ENCODE measurements around the gene KIF5C.

The KIF5C gene

DNA sequence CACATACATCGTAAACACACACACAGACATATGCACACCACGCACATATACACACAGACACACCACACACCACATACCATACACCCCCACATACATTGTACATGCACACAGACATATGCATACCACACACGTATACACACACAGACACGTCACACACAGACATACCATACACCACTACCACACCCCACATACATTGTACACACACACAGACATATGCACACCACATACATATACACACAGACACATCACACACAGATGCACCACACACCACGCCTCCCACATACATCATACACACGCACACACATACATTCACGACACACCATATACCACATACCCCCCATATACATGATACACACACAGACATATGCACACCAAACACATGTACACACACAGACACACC, 58.4 kb downstream of the KIF5C start:
- in situ Hi-C loops (cut with MboI; ENCODE audit: low sequenced_read_pairs, unreplicated experiment), result no loop called here
- TF ChIP-seq, protein P1, sequence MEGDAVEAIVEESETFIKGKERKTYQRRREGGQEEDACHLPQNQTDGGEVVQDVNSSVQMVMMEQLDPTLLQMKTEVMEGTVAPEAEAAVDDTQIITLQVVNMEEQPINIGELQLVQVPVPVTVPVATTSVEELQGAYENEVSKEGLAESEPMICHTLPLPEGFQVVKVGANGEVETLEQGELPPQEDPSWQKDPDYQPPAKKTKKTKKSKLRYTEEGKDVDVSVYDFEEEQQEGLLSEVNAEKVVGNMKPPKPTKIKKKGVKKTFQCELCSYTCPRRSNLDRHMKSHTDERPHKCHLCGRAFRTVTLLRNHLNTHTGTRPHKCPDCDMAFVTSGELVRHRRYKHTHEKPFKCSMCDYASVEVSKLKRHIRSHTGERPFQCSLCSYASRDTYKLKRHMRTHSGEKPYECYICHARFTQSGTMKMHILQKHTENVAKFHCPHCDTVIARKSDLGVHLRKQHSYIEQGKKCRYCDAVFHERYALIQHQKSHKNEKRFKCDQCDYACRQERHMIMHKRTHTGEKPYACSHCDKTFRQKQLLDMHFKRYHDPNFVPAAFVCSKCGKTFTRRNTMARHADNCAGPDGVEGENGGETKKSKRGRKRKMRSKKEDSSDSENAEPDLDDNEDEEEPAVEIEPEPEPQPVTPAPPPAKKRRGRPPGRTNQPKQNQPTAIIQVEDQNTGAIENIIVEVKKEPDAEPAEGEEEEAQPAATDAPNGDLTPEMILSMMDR (IDR thresholded peaks at IDR 0.05; ENCODE audit: borderline replicate concordance, control extremely low read depth, extremely low read depth, insufficient read depth, missing control alignments), result no peak
- no peak for DNase-seq (ENCODE audit: low spot score)

- TF ChIP-seq, protein P1 (IDR thresholded peaks at IDR 0.05; ENCODE audit: borderline replicate concordance, control extremely low read depth, extremely low read depth, insufficient read depth, missing control alignments), result no peak
- in situ Hi-C loops (cut with MboI; ENCODE audit: low sequenced_read_pairs, unreplicated experiment), result no loop called here
- DNase-seq (ENCODE audit: low spot score), result no peak
These were observed 60.8 kb downstream of the KIF5C start for GRCh38 chr2:148935791-148936190.

DNA sequence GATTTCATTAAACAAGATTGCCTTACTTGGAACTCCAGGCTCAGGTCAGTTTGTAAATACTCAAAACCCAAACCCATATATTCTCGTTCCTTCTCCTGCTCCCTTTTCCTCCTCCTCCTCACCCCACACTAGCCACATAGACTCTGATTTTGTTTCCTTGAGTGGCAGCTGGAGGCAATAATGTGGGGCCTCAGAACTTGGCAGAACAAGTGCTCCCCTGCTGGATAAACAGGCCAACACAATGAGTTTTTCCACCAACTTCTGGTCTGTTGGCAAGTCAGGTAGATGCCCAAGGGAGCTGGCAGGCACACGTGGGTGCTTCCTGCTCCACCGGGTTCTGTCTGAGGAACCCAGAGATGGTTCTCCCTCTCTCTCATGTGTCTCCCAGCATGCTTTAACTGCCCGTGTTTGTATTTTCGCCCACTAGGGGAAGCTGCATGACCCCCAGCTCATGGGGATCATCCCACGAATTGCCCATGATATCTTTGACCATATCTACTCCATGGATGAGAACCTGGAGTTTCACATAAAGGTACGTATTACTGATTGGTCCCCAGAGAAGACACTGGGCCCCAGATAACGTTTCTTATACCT, 61.9 kb downstream of the KIF5C start:
- TF ChIP-seq, protein P1 (IDR thresholded peaks at IDR 0.05; ENCODE audit: borderline replicate concordance, control extremely low read depth, extremely low read depth, insufficient read depth, missing control alignments), result no peak
- in situ Hi-C loops (cut with MboI; ENCODE audit: low sequenced_read_pairs, unreplicated experiment), result no loop called here
- DNase-seq (ENCODE audit: low spot score), result no peak

GRCh38 chr2:148939271-148939670, 64.2 kb downstream of the KIF5C start:
- TF ChIP-seq, protein P1 (IDR thresholded peaks at IDR 0.05; ENCODE audit: borderline replicate concordance, control extremely low read depth, extremely low read depth, insufficient read depth, missing control alignments), result no peak
- in situ Hi-C loops (cut with MboI; ENCODE audit: low sequenced_read_pairs, unreplicated experiment), result no loop called here
- DNase-seq (ENCODE audit: low spot score), result no peak

DNA sequence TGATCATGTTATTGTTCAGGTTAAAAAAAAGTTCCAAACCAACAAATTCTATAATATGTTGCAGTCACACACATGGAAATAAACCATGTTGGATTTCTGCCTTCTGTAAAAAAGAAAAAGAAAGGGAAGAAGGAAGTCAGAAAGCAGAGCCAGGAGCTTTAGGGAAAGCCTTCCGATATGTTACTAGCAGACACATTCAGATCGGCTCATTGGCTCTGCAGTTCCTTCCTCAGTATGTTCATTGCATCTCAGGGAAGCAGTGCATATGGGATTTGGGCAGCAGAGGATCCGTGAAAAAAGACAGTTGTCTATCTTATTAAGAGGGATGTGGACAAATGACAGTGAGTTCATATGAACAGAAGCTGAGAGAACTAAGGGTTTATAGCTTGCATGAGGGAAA, 68.1 kb downstream of the KIF5C start:
- in situ Hi-C loops (cut with MboI; ENCODE audit: low sequenced_read_pairs, unreplicated experiment), result no loop called here
- DNase-seq (ENCODE audit: low spot score), result no peak
- TF ChIP-seq, protein P1 (IDR thresholded peaks at IDR 0.05; ENCODE audit: borderline replicate concordance, control extremely low read depth, extremely low read depth, insufficient read depth, missing control alignments), result no peak

- in situ Hi-C loops (cut with MboI; ENCODE audit: low sequenced_read_pairs, unreplicated experiment), result no loop called here
- DNase-seq (ENCODE audit: low spot score), result no peak
- TF ChIP-seq, protein P1 (IDR thresholded peaks at IDR 0.05; ENCODE audit: borderline replicate concordance, control extremely low read depth, extremely low read depth, insufficient read depth, missing control alignments), result no peak
These were observed 69.5 kb downstream of the KIF5C start for GRCh38 chr2:148944536-148944935.
